GM15510 (cell line): ENCODE data around the gene TULP4.
A peak's percentile ranks its signal among the peaks of the same experiment; 100 is the strongest.

Experiments
- POLR2A ChIP-seq: IDR thresholded peaks from 3 replicates; pipeline ENCODE4 v1.6.1; 2011; ENCODE audit warnings: borderline replicate concordance; ENCODE audit not compliant: insufficient read length; ENCODE audit errors: extremely low read depth

Gene TULP4

DNA sequence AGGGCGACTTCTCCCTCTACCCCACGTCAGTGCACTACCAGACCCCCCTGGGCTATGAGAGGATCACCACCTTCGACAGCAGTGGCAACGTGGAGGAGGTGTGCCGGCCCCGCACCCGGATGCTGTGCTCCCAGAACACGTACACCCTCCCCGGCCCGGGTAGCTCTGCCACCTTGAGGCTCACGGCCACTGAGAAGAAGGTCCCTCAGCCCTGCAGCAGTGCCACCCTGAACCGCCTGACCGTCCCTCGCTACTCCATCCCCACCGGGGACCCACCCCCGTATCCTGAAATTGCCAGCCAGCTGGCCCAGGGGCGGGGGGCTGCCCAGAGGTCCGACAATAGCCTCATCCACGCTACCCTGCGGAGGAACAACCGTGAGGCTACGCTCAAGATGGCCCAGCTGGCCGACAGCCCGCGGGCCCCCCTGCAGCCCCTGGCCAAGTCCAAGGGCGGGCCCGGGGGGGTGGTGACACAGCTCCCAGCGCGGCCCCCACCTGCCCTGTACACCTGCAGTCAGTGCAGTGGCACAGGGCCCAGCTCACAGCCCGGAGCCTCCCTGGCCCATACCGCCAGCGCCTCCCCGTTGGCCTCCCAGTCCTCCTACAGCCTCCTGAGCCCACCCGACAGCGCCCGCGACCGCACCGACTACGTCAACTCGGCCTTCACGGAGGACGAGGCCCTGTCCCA, 190.1 kb downstream of the TULP4 start:
- TF ChIP-seq POLR2A: no peak

DNA sequence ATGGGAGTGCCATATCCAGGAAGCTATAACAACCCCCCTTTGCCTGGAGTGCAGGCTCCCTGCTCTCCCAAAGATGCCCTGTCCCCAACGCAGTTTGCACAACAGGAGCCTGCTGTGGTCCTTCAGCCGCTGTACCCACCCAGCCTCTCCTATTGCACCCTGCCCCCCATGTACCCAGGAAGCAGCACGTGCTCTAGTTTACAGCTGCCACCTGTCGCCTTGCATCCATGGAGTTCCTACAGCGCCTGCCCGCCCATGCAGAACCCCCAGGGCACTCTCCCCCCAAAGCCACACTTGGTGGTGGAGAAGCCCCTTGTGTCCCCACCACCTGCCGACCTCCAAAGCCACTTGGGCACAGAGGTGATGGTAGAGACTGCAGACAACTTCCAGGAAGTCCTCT, 191.0 kb downstream of the TULP4 start:
- no peak for TF ChIP-seq POLR2A

DNA sequence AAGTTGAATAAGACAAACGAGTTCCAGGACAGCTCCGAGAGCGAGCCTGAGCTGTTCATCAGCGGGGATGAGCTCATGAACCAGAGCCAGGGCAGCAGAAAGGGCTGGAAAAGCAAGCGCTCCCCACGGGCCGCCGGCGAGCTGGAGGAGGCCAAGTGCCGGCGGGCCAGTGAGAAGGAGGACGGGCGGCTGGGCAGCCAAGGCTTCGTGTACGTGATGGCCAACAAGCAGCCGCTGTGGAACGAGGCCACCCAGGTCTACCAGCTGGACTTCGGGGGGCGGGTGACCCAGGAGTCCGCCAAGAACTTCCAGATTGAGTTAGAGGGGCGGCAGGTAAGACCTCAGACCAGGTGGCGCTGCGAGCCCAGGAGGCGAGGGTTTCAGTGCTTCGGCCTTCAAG, 191.6 kb downstream of the TULP4 start:
- TF ChIP-seq POLR2A: no peak

DNA sequence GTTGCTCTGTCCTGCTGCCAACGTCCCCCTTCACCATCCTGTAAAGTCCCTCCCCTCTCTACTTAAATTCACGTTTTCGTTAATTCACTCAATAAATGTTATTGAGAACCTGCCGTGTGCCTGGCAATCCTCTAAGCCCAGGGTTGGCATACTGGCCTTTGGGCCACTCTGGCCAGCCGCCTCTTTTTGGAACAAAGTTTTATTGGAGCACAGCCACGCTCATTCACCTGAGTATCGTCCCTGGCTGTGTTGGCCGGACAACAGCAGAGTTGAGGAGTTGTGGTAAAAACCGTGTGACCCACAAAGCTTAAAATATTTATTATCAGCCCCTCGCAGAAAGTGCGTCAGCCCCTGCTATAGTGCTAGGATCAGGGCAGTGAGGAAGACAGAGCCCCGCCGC, 192.9 kb downstream of the TULP4 start:
- TF ChIP-seq POLR2A: no peak

DNA sequence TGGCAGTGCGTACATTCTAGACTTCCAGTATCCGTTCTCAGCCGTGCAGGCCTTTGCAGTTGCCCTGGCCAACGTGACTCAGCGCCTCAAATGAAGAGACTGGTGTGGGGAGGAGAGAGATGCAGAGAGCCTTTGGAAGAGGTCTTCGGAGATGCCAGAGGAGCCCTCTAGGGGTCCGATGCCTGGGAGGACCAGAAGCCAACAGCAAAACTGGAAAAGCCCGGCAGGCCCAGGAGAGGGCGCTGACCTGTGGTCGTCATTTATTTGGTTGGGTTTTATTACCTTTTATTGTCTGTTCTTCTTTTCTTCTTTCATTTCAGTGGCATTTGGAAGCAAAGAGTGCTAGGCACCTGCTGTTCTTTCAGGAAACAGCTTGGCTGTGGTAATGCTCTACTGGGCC, 194.3 kb downstream of the TULP4 start:
- no peak for TF ChIP-seq POLR2A

DNA sequence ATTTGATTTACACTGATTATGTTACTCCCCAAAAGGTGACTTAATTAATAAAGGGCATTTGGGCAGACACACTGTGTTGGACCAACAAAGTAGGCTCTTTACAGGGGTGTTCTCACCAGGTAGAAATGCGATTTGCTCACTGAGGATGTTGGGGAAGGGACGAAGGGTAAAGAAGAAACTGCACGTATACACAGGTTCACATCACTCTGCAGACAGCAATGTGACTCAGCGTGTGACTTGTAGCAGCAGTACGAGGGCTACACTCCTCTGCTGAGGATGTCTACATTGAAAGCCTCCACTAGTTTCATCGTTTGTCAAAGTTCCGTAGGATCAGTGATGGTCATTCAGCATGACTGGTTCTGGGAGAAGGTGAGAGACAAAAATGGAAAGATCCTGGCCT, 194.9 kb downstream of the TULP4 start:
- TF ChIP-seq POLR2A: no peak

DNA sequence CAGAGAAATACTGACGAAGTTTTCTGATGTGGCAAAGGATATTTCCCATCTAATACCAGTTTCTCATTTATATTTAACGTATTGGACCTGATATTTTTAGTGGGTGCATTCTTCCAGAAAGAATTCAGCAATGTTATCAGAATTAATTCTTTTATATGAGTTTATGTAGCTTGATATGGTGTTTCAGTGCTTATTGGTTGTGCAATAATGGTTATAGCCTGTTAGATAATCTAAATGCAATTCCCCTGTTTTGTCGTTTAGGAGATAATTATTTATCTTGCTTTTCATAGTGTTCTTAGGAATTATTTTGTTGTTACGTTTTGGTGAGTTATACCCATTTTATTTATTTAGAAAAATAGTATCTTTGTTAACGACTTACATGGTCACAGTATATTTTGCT, 196.2 kb downstream of the TULP4 start:
- no peak for TF ChIP-seq POLR2A

DNA sequence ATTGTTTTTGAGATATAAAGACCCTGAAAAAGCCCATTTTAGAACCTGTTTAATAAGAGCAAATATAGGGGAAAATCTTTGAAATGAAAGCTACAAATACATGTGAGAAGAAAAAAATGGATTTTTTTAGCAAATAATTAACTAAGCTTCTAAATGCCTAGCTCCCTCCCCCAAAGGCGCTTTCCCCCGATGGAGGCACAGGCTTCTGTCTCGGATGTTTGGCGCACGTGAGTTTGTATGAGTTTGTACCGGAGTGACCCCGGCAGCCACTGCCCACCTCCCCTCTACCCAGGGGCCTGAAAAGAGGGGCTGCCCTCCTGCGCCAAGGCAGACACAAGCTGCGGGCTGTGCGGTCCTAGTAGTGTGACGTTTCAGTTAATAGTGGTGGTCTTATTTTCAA, 197.2 kb downstream of the TULP4 start:
- no peak for TF ChIP-seq POLR2A

DNA sequence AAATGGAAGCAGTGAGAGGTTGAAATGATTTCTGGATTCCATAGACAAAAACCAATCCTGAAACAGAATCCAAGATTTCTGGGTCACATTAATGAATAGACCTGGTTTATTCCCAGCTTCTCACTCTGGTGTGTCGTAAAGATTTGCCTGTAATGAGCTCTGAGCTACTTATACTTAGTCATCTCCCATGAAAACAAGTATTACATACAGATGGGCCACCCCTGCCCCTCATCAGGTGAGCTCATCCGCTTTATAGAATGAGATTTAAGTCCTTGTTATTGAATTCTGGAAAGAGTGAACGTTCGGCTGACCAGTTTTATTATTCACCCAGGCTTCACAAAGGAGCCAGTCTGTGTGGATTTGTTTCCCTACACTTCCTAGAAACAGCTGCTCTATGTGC, 200.5 kb downstream of the TULP4 start:
- no peak for TF ChIP-seq POLR2A

DNA sequence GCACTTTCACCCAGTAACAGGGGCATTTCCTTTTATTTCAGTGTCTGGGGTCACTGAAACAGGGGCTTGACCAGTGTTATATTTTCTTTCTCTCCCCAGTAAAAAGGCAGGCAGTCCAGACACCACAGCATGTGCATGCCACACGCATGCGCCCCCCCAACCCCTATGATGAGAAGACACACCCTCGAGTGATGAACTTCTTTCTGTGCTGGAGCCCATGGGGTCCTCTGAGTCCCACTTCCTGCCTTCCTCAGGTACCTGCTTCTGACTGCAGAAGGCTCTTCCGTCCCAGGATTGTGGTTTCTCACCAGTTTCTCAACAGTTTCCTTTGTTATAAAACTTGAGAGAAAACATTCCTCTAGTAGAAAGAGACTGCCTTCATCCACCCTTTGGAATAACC, 201.9 kb downstream of the TULP4 start:
- no peak for TF ChIP-seq POLR2A

DNA sequence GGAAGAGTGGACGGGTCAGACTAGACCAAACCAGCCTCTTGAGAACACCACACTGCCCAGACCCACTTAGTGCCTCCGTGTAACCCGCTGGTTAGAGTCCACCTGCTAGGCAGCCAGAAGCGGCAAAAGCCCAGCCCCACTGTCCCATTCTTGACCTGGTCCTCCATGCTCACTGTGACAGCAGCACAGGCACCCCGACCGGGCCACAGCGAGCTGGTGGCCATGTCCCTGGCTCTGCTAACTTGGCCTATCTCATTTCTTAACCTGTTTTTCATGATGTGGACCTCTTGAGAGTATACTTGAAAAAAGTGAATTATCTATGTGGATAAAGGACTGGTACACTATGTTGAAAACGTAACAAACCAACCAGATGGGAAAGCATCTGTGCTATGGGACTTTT, 202.7 kb downstream of the TULP4 start:
- TF ChIP-seq POLR2A: no peak

DNA sequence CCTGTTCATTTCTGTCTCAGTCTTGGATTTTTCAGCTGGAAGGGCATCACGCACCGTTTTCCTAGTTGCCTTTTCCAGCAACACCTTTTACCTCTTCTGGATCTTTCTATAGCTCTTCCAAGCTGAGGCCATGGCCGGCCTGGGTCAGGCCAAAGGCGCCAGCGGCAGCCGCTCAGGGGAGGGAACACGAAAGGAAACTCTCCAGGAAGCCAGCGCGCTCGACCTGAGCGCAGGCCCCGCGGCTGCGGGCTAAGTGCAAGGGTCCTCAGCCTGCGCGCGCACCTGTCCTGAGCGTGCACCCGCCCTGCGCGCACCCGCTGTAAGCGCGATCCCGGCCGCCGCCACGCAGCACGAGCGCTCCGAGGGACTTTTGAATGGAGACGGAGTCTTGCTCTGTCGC, 203.8 kb downstream of the TULP4 start:
- no peak for TF ChIP-seq POLR2A

DNA sequence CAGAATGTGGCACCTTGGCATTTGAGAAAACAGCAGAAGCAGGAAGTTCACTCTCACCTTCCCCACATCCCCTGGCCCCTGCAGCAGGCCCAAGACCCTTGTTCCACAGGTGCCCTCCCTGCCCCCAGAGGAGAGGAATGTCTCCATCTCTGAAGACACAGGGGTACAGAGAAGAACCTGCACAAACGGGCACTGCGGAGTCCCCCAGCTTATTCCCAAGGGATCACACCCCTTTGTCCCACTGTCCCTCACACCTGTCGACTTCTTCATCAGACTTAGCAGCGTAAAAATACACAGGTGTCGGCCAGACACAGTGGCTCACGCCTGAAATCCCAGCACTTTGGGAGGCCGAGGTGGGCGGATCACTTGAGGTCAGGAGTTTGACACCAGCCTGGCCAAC, 204.8 kb downstream of the TULP4 start:
- TF ChIP-seq POLR2A: no peak

DNA sequence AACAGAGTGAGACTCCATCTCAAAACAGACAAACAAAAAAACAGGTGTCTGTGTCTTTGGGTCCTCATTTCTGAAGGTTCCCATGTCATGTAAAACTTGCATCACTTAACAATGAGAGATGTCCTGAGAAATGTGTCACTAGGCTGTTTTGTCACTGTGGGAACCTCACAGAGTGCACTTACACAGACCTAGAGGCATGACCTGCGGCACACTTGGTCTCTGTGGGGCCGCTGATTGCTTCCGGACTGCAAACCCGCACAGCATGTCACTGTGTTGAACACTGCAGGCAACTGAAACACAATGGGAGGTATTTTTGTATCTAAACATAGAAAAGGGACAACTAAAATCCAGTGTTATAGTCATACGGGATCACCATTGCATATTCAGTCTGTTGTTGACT, 205.3 kb downstream of the TULP4 start:
- TF ChIP-seq POLR2A: peak; percentile 3

DNA sequence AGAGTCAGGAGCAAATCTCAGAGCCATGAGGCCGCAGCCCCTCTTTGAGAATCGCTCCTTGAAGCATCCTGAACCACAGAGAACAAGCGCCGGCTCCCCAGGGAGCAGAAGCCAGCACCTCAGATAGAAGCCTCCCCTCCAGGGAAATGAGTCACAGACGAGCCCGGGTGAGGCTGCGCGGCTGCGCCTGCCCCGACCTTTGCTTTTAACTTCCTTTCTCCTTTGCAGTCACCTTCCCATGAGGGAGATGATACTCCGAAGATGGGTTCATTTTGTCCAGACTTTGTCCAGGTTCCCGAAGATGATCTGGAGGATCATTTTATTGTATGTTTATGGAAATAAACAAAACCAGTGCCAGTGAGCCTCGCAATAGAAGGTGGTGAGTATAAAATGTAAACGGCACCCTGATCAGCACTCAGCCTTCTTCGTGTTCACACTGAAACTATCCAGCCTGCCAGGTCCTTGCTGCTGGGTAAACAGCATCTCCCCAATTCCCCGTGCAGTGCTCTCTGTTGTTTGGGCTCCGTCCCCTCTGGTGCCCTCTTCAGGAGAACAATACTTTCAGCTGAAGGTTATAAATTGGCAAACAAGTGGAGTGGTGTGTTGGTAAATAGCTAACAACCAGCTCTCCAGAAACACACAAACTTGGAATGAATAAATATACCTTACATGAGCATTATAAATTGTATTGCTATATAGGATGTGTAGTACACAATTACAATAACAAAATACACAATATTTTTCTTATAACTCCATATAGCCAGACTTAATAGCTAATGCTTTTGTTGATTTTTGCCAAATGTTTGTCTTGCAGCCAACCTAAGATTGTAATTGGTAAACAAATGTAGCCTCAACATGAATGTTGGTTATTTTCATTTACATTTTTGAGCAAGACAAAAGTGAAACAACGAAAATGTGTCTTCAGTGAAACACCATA, 206.2 kb downstream of the TULP4 start:
- TF ChIP-seq POLR2A: no peak

DNA sequence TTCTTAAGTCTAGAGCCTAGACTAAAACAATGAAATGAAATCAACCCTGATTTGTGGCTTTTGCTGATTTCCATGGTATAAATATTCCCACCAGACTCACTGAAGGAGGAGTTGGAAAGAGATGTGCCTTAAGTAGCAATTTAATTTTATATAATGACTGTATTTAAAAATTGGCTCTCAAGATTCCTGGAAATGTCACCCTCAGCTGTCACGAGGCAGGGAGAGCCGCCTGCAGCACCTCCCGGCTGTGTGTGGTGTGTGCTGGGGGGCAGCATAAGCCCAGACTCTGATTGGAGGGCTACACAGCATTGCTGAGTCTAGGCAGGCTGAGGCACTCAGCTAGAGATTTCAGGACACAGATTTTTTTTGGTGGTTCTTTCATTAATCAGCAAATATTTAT, 207.0 kb downstream of the TULP4 start:
- no peak for TF ChIP-seq POLR2A
